WTC11 (cell line): ENCODE data around the gene SPATA12. TPM values are rescaled to one million over a fixed set of nuclear protein-coding genes. Genes with fewer than 3 reads are reported as not detected.

Experiments
- ATAC-seq: fragments of 200-7000 bp; cut with Tn5 transposase; 2 replicates; pipeline ENCODE4 v1.10.0; 2021; ENCODE audit warnings: mild to moderate bottlenecking, moderate library complexity
- CTCF ChIA-PET: fragments of 300-600 bp; sonication (Branson Sonifier 250); formaldehyde crosslinking; loops from one replicate; lab custom pipeline; 2021; ENCODE audit warnings: antibody characterized with exemption; lab: Charles Lee
- POLR2A ChIA-PET: fragments of 350-600 bp; sonication (Branson Sonifier 250); formaldehyde crosslinking; loops from one replicate; lab custom pipeline; 2021; ENCODE audit warnings: antibody characterized with exemption; lab: Charles Lee
- DNase-seq: peaks from one replicate; pipeline ENCODE4 v3.0.0; 2021; ENCODE audit warnings: low spot score
- H3K27ac Mint-ChIP-seq: 2 replicates; pipeline ENCODE4 v1.8.0; 2021; ENCODE audit warnings: mixed read lengths
- H3K27me3 Mint-ChIP-seq: 2 replicates; pipeline ENCODE4 v1.8.0; 2021; ENCODE audit warnings: low read depth, mild to moderate bottlenecking, moderate library complexity, mixed read lengths
- H3K36me3 Mint-ChIP-seq: 2 replicates; pipeline ENCODE4 v1.8.0; 2021; ENCODE audit warnings: mixed read lengths
- H3K4me1 Mint-ChIP-seq: 2 replicates; pipeline ENCODE4 v1.8.0; 2022; ENCODE audit warnings: mixed read lengths
- H3K4me3 Mint-ChIP-seq: 2 replicates; pipeline ENCODE4 v1.8.0; 2021; ENCODE audit warnings: mild to moderate bottlenecking, moderate library complexity, mixed read lengths
- H3K9me3 Mint-ChIP-seq: 2 replicates; pipeline ENCODE4 v1.8.0; 2021; ENCODE audit warnings: mixed read lengths
- ESRRA ChIP-seq: sonication (generic); formaldehyde crosslinking; IDR thresholded peaks from 2 replicates; pipeline ENCODE4 v1.8.1; 2022; ENCODE audit warnings: mild to moderate bottlenecking, missing genetic modification reagents, borderline replicate concordance
- GTF2I ChIP-seq: fragments of 250-450 bp; sonication (Bioruptor Pico); conservative IDR thresholded peaks from 2 replicates; pipeline ENCODE4 v1.4.0; 2021; ENCODE audit warnings: mild to moderate bottlenecking
- NFATC4 ChIP-seq: fragments of 250-450 bp; sonication (Bioruptor Pico); IDR thresholded peaks from 2 replicates; pipeline ENCODE4 v1.9.0; 2021; ENCODE audit warnings: mild to moderate bottlenecking
- NFE2L1 ChIP-seq: sonication (generic); formaldehyde crosslinking; IDR thresholded peaks from 2 replicates; pipeline ENCODE4 v1.8.1; 2023; ENCODE audit warnings: missing genetic modification reagents
- RELA ChIP-seq: sonication (generic); formaldehyde crosslinking; IDR thresholded peaks from 2 replicates; pipeline ENCODE4 v1.8.1; 2022; ENCODE audit warnings: missing genetic modification reagents, mild to moderate bottlenecking, borderline replicate concordance
- SOX15 ChIP-seq: fragments of 250-450 bp; sonication (Bioruptor Pico); IDR thresholded peaks from 2 replicates; pipeline ENCODE4 v1.9.0; 2021; ENCODE audit warnings: mild to moderate bottlenecking
- ZNF138 ChIP-seq: sonication (generic); formaldehyde crosslinking; conservative IDR thresholded peaks from 2 replicates; pipeline ENCODE4 v1.8.1; 2022; ENCODE audit warnings: mild to moderate bottlenecking, moderate library complexity, missing genetic modification reagents
- ZNF263 ChIP-seq: sonication (generic); formaldehyde crosslinking; IDR thresholded peaks from 2 replicates; pipeline ENCODE4 v1.8.1; 2022; ENCODE audit warnings: low read depth, mild to moderate bottlenecking, moderate library complexity, missing genetic modification reagents
- ZNF423 ChIP-seq: fragments of 250-450 bp; sonication (Bioruptor Pico); IDR thresholded peaks from 2 replicates; pipeline ENCODE4 v2.1.2; 2022; ENCODE audit warnings: mild to moderate bottlenecking, moderate library complexity
- total RNA-seq: library from RNA; stranded (reverse); gene quantifications from 3 replicates; pipeline ENCODE4 v1.2.3, GENCODE V29; 2021
- TF ChIP-seq, protein P1 (sequence below): sonication (generic); formaldehyde crosslinking; IDR thresholded peaks from 2 replicates; pipeline ENCODE4 v1.8.1; 2023; ENCODE audit warnings: mild to moderate bottlenecking, missing genetic modification reagents, moderate library complexity
- TF ChIP-seq, protein P2 (sequence below): sonication (generic); formaldehyde crosslinking; IDR thresholded peaks from 2 replicates; pipeline ENCODE4 v1.8.1; 2023; ENCODE audit warnings: mild to moderate bottlenecking, missing genetic modification reagents, moderate library complexity
- TF ChIP-seq, protein P3 (sequence below): sonication (generic); formaldehyde crosslinking; IDR thresholded peaks from 2 replicates; pipeline ENCODE4 v1.8.1; 2022; ENCODE audit warnings: mild to moderate bottlenecking, missing genetic modification reagents, moderate library complexity, borderline replicate concordance
- TF ChIP-seq, protein P4 (sequence below): fragments of 250-450 bp; sonication (Bioruptor Pico); IDR thresholded peaks from 2 replicates; pipeline ENCODE4 v1.9.0; 2021; ENCODE audit warnings: mild to moderate bottlenecking, borderline replicate concordance
- TF ChIP-seq, protein P5 (sequence below): sonication (generic); formaldehyde crosslinking; IDR thresholded peaks from 2 replicates; pipeline ENCODE4 v1.8.0; 2023; ENCODE audit warnings: missing genetic modification reagents, mild to moderate bottlenecking, borderline replicate concordance
- TF ChIP-seq, protein P6 (sequence below): sonication (generic); formaldehyde crosslinking; IDR thresholded peaks from 2 replicates; pipeline ENCODE4 v1.8.1; 2023; ENCODE audit warnings: mild to moderate bottlenecking, missing genetic modification reagents

Gene SPATA12
- total RNA-seq, 1 experiment from 2014 or later: 0.39 TPM

DNA sequence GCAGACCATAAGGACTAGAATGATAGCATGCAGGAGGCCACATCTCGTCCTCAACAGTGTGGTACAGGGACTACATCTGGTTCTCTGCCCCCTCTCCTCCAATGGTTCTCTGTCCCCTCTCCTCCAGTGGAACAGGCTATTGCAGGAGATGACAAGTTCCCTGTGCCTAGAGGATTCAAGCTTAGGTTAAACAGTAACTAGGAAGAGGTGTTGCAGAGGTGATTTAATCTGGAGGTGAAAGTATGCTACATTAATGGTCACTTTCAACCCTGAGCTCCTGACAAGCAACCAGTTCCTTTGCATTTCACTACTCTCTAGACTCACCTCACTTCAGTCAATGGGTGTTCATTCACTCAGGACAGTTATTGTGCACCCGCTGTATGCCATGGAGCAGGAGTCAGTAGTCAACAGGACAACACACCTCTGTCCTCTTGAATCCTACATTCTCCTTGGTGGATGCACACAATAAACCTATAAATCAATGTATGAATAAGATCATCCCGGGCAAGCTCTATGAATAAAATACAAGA is 16.0 kb downstream of the SPATA12 start:
- DNase-seq (no peak), ATAC-seq (no peak)
- TF ChIP-seq SOX15 (CRISPR knock-in tag): no peak
- TF ChIP-seq, protein P1, sequence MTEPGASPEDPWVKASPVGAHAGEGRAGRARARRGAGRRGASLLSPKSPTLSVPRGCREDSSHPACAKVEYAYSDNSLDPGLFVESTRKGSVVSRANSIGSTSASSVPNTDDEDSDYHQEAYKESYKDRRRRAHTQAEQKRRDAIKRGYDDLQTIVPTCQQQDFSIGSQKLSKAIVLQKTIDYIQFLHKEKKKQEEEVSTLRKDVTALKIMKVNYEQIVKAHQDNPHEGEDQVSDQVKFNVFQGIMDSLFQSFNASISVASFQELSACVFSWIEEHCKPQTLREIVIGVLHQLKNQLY (CRISPR knock-in tag): no peak
- TF ChIP-seq, protein P2, sequence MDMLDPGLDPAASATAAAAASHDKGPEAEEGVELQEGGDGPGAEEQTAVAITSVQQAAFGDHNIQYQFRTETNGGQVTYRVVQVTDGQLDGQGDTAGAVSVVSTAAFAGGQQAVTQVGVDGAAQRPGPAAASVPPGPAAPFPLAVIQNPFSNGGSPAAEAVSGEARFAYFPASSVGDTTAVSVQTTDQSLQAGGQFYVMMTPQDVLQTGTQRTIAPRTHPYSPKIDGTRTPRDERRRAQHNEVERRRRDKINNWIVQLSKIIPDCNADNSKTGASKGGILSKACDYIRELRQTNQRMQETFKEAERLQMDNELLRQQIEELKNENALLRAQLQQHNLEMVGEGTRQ (CRISPR knock-in tag): no peak
- TF ChIP-seq, protein P3, sequence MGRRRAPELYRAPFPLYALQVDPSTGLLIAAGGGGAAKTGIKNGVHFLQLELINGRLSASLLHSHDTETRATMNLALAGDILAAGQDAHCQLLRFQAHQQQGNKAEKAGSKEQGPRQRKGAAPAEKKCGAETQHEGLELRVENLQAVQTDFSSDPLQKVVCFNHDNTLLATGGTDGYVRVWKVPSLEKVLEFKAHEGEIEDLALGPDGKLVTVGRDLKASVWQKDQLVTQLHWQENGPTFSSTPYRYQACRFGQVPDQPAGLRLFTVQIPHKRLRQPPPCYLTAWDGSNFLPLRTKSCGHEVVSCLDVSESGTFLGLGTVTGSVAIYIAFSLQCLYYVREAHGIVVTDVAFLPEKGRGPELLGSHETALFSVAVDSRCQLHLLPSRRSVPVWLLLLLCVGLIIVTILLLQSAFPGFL: no peak
- TF ChIP-seq, protein P4, sequence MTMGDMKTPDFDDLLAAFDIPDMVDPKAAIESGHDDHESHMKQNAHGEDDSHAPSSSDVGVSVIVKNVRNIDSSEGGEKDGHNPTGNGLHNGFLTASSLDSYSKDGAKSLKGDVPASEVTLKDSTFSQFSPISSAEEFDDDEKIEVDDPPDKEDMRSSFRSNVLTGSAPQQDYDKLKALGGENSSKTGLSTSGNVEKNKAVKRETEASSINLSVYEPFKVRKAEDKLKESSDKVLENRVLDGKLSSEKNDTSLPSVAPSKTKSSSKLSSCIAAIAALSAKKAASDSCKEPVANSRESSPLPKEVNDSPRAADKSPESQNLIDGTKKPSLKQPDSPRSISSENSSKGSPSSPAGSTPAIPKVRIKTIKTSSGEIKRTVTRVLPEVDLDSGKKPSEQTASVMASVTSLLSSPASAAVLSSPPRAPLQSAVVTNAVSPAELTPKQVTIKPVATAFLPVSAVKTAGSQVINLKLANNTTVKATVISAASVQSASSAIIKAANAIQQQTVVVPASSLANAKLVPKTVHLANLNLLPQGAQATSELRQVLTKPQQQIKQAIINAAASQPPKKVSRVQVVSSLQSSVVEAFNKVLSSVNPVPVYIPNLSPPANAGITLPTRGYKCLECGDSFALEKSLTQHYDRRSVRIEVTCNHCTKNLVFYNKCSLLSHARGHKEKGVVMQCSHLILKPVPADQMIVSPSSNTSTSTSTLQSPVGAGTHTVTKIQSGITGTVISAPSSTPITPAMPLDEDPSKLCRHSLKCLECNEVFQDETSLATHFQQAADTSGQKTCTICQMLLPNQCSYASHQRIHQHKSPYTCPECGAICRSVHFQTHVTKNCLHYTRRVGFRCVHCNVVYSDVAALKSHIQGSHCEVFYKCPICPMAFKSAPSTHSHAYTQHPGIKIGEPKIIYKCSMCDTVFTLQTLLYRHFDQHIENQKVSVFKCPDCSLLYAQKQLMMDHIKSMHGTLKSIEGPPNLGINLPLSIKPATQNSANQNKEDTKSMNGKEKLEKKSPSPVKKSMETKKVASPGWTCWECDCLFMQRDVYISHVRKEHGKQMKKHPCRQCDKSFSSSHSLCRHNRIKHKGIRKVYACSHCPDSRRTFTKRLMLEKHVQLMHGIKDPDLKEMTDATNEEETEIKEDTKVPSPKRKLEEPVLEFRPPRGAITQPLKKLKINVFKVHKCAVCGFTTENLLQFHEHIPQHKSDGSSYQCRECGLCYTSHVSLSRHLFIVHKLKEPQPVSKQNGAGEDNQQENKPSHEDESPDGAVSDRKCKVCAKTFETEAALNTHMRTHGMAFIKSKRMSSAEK (CRISPR knock-in tag): no peak
- Mint-ChIP-seq H3K4me1 (peaks cover 15% of the 10 kb centered on the region), H3K27me3 (peaks cover 35% of the 10 kb centered on the region), H3K9me3 (peaks cover 6% of the 10 kb centered on the region), H3K36me3 (0 out of 2 replicates have a peak, but pooled peaks cover 4% of the 10 kb centered on the region), H3K27ac (no peak overlapping the region), H3K4me3 (no peak overlapping the region)
- POLR2A ChIA-PET: no interaction called here
- CTCF ChIA-PET: no interaction called here

DNA sequence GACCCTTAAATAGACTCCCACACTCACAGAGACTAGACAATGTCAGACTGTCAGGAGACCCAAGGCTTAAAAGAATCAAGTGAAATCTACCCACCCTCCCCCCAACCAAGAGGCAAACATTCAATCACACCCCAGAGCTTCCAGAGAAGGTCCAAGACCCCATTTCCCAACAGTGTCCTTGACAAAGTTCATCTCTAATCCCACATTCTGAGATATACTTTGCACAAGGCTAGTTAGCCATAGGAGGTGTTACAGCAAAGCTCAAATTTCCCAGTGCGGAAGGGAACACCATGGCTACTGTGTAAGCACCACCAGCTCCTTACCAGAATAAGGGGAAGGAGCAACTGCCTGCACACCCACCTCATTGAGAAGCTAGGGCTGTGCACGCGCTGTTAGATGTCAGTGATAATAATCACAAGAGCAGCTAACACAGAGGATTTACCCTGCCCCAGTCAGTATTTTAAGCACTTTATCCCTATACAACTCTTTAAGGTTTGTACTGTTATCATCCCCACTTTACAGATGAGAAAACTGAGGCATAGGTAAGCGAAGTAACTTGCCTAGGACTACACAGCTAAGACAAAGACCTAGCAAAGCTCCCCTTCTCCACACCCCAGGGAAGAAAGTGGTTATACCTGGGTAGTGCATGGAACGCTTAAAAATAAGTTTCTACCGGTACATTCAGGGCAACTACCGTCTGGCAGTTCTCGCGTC is 17.3 kb downstream of the SPATA12 start:
- H3K27ac Mint-ChIP-seq: no peak overlapping the region
- no peaks in the 10 kb centered on the region for H3K36me3 Mint-ChIP-seq
- H3K4me3 Mint-ChIP-seq: peak overlapping the region; percentile 73
- ChIA-PET CTCF (interaction anchor here (0.5 to 1.2 kb wide), 3 partner anchors 9 to 344 kb away, joined by 3 to 5 read pairs (median 4); no protein-coding TSS in a partner anchor), POLR2A (interaction anchor here (0.7 kb wide), 1 partner anchor 87 kb away, joined by 3 read pairs; no protein-coding TSS in a partner anchor)
- H3K4me1 Mint-ChIP-seq: peaks cover 15% of the 10 kb centered on the region
- H3K9me3 Mint-ChIP-seq: no peaks in the 10 kb centered on the region
- ATAC-seq: no peak
- no peak for DNase-seq
- peaks cover 35% of the 10 kb centered on the region for H3K27me3 Mint-ChIP-seq
- TF ChIP-seq ZNF138 (CRISPR knock-in tag): no peak
- no peak for TF ChIP-seq ESRRA (CRISPR knock-in tag)
- TF ChIP-seq GTF2I (CRISPR knock-in tag): peak; percentile 92
- no peak for TF ChIP-seq NFATC4 (CRISPR knock-in tag)

DNA sequence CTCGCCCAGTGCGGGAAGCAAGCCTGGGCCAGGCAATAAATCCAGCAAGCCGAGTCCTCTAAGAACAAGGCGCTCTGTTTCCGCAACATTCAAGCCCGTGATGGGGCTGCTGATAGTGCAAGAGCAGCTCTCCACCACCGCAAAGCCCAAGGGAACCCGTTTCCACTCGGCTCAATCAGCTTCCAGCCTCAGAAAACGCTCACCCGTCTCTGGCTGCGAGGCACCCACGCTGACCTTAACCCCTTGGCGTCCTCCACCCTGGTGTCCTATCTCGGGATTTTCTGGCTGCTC is 17.8 kb downstream of the SPATA12 start:
- Mint-ChIP-seq H3K9me3 (no peaks in the 10 kb centered on the region), H3K27ac (no peak overlapping the region), H3K27me3 (peaks cover 35% of the 10 kb centered on the region), H3K4me3 (peak overlapping the region; percentile 73)
- POLR2A ChIA-PET: interaction anchor here (0.5 to 0.7 kb wide), 2 partner anchors 22 to 86 kb away, joined by 3 to 4 read pairs; no protein-coding TSS in a partner anchor
- TF ChIP-seq ZNF423 (CRISPR knock-in tag) (no peak), NFE2L1 (CRISPR knock-in tag) (no peak), RELA (CRISPR knock-in tag) (no peak), ZNF263 (no peak)
- TF ChIP-seq, protein P5, sequence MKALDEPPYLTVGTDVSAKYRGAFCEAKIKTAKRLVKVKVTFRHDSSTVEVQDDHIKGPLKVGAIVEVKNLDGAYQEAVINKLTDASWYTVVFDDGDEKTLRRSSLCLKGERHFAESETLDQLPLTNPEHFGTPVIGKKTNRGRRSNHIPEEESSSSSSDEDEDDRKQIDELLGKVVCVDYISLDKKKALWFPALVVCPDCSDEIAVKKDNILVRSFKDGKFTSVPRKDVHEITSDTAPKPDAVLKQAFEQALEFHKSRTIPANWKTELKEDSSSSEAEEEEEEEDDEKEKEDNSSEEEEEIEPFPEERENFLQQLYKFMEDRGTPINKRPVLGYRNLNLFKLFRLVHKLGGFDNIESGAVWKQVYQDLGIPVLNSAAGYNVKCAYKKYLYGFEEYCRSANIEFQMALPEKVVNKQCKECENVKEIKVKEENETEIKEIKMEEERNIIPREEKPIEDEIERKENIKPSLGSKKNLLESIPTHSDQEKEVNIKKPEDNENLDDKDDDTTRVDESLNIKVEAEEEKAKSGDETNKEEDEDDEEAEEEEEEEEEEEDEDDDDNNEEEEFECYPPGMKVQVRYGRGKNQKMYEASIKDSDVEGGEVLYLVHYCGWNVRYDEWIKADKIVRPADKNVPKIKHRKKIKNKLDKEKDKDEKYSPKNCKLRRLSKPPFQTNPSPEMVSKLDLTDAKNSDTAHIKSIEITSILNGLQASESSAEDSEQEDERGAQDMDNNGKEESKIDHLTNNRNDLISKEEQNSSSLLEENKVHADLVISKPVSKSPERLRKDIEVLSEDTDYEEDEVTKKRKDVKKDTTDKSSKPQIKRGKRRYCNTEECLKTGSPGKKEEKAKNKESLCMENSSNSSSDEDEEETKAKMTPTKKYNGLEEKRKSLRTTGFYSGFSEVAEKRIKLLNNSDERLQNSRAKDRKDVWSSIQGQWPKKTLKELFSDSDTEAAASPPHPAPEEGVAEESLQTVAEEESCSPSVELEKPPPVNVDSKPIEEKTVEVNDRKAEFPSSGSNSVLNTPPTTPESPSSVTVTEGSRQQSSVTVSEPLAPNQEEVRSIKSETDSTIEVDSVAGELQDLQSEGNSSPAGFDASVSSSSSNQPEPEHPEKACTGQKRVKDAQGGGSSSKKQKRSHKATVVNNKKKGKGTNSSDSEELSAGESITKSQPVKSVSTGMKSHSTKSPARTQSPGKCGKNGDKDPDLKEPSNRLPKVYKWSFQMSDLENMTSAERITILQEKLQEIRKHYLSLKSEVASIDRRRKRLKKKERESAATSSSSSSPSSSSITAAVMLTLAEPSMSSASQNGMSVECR (CRISPR knock-in tag): no peak
- TF ChIP-seq, protein P6, sequence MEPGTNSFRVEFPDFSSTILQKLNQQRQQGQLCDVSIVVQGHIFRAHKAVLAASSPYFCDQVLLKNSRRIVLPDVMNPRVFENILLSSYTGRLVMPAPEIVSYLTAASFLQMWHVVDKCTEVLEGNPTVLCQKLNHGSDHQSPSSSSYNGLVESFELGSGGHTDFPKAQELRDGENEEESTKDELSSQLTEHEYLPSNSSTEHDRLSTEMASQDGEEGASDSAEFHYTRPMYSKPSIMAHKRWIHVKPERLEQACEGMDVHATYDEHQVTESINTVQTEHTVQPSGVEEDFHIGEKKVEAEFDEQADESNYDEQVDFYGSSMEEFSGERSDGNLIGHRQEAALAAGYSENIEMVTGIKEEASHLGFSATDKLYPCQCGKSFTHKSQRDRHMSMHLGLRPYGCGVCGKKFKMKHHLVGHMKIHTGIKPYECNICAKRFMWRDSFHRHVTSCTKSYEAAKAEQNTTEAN (CRISPR knock-in tag): no peak
- TF ChIP-seq, all 79 proteins: peak for 0
- Mint-ChIP-seq H3K4me1 (peaks cover 18% of the 10 kb centered on the region), H3K36me3 (no peaks in the 10 kb centered on the region)
- CTCF ChIA-PET: interaction anchor here (0.8 to 1.2 kb wide), 3 partner anchors 9 to 18 kb away, joined by 3 to 5 read pairs (median 4); partner anchors contain the start of gene SPATA12
- peak; percentile 32 for ATAC-seq
- peak; percentile 36 for DNase-seq
